C4-2B (cell line): Measurements from ENCODE around the gene AKAP12.

Experiments
- H3K27ac ChIP-seq: fragments of 450-650 bp; 2 replicates; pipeline ENCODE4 v1.5.1; 2017
- ZFX ChIP-seq: fragments of 450-650 bp; IDR thresholded peaks from 2 replicates; pipeline ENCODE4 v1.6.1; 2017
- TF ChIP-seq, protein P1 (sequence below): fragments of 450-650 bp; conservative IDR thresholded peaks from 2 replicates; pipeline ENCODE4 v1.5.1; 2017; ENCODE audit warnings: mild to moderate bottlenecking

Gene AKAP12, protein sequence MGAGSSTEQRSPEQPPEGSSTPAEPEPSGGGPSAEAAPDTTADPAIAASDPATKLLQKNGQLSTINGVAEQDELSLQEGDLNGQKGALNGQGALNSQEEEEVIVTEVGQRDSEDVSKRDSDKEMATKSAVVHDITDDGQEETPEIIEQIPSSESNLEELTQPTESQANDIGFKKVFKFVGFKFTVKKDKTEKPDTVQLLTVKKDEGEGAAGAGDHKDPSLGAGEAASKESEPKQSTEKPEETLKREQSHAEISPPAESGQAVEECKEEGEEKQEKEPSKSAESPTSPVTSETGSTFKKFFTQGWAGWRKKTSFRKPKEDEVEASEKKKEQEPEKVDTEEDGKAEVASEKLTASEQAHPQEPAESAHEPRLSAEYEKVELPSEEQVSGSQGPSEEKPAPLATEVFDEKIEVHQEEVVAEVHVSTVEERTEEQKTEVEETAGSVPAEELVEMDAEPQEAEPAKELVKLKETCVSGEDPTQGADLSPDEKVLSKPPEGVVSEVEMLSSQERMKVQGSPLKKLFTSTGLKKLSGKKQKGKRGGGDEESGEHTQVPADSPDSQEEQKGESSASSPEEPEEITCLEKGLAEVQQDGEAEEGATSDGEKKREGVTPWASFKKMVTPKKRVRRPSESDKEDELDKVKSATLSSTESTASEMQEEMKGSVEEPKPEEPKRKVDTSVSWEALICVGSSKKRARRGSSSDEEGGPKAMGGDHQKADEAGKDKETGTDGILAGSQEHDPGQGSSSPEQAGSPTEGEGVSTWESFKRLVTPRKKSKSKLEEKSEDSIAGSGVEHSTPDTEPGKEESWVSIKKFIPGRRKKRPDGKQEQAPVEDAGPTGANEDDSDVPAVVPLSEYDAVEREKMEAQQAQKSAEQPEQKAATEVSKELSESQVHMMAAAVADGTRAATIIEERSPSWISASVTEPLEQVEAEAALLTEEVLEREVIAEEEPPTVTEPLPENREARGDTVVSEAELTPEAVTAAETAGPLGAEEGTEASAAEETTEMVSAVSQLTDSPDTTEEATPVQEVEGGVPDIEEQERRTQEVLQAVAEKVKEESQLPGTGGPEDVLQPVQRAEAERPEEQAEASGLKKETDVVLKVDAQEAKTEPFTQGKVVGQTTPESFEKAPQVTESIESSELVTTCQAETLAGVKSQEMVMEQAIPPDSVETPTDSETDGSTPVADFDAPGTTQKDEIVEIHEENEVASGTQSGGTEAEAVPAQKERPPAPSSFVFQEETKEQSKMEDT (N-terminal part only)

DNA sequence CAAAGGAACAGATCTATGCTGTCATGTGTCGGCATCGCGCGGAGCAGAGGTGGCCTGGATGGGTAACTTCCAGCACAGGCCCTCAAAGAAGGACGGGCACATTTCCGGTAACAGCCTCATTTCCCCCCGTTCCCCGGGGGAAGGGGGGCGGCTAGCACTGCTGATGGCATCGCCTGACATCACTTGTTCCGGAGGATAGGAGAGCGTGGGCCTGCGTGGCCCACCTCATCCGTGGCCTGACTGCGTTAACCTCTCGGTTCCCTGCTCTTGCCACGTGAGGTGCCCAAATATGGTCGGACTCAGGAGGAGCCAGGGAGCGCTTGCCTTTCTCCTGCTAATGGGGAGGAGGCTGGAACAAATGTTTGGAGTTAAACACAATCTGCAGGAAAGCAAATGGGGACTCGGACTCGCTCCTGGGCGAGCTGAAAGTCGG lies at the start of gene AKAP12:
TSS of gene AKAP12 (plus strand) at position 365 of the 433 bp plus-strand sequence. CDS start 596 bp downstream, outside the sequence.
- H3K27ac ChIP-seq: no peak within 1 kb of the TSS
- TF ChIP-seq ZFX: no peak
- TF ChIP-seq, protein P1, sequence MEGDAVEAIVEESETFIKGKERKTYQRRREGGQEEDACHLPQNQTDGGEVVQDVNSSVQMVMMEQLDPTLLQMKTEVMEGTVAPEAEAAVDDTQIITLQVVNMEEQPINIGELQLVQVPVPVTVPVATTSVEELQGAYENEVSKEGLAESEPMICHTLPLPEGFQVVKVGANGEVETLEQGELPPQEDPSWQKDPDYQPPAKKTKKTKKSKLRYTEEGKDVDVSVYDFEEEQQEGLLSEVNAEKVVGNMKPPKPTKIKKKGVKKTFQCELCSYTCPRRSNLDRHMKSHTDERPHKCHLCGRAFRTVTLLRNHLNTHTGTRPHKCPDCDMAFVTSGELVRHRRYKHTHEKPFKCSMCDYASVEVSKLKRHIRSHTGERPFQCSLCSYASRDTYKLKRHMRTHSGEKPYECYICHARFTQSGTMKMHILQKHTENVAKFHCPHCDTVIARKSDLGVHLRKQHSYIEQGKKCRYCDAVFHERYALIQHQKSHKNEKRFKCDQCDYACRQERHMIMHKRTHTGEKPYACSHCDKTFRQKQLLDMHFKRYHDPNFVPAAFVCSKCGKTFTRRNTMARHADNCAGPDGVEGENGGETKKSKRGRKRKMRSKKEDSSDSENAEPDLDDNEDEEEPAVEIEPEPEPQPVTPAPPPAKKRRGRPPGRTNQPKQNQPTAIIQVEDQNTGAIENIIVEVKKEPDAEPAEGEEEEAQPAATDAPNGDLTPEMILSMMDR: no peak

DNA sequence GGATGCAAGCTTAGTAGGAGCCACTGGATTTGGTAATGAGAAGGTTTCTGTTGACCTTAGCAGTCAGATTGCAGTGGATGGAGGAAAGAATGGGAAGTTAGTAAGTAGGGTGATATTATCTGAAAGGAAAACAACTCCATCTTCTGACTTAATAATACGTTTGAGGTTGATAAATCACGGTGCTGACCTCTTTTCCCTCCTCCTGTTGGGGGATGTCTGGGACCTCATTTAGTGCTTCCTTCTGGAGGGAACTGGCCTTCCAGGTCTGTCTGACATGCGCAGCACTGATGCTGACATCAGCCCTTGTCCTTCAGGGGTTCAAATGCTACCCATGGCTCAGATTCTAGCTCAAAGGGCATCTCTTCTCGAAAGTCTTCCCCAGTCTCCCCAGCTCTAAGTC lies 48.2 kb upstream of the AKAP12 start:
- no peak overlapping the region for H3K27ac ChIP-seq
- TF ChIP-seq, protein P1: no peak
- TF ChIP-seq ZFX: no peak

DNA sequence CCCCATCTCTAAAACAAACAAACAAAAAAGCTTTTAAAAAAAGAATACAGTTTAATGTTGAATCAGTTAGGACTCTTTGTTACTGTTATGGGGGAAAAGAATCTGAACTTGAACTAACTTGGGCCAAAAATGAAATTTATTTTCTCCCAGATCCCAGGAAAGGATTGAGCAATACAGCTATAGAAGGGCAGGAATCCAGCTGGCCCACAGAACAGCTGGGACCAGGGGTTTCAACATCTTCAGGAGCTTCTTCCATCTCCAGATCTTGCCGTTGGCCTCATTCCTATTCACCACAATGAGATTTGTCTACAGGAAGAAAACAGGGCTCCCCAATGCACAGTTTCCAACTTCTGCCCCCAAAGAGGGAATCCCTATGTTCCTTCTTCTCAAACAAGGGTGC lies 43.2 kb upstream of the AKAP12 start:
- H3K27ac ChIP-seq: no peak overlapping the region
- no peak for TF ChIP-seq ZFX
- TF ChIP-seq, protein P1: no peak

DNA sequence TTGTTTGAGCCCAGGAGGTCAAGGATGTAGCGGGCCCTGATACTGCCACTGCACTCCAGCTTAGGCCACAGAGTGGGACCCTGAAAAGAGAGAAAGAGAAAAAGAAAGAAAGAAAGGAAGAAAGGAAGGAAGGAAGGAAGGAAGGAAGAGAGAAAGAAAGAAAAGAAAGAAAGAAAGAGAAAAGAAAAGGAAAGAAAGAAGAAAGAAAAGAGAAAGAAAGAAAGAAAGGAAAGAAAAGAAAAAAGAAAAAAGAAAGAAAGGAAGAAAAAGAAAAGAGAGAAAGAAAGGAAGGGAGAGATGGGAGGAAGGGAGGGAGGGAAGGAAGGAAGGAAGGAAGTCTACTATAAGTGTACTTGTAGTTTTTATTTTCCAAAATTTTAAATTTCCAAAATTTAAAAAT lies 42.2 kb upstream of the AKAP12 start:
- no peak overlapping the region for H3K27ac ChIP-seq
- TF ChIP-seq ZFX: no peak
- TF ChIP-seq, protein P1: no peak

DNA sequence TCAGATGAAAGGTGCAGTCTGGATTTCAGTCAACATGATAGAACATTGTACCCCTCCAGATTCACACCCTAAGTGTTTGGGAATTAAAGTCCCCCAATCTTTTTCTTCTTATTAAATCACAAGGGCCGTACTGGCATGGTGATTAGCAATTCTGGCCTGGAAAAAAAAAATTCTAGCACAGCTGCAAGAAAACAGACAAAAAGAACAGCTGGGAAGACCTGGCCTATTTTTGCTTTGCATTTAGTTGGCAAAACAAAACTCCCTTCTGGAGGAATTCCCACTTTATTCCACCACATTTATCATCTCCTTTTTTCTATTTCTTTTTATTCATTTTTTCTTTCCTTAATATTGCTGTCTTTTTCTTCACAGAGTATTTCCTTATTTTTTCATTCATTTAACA lies 39.8 kb upstream of the AKAP12 start:
- TF ChIP-seq, protein P1: no peak
- no peak for TF ChIP-seq ZFX
- H3K27ac ChIP-seq: no peak overlapping the region

DNA sequence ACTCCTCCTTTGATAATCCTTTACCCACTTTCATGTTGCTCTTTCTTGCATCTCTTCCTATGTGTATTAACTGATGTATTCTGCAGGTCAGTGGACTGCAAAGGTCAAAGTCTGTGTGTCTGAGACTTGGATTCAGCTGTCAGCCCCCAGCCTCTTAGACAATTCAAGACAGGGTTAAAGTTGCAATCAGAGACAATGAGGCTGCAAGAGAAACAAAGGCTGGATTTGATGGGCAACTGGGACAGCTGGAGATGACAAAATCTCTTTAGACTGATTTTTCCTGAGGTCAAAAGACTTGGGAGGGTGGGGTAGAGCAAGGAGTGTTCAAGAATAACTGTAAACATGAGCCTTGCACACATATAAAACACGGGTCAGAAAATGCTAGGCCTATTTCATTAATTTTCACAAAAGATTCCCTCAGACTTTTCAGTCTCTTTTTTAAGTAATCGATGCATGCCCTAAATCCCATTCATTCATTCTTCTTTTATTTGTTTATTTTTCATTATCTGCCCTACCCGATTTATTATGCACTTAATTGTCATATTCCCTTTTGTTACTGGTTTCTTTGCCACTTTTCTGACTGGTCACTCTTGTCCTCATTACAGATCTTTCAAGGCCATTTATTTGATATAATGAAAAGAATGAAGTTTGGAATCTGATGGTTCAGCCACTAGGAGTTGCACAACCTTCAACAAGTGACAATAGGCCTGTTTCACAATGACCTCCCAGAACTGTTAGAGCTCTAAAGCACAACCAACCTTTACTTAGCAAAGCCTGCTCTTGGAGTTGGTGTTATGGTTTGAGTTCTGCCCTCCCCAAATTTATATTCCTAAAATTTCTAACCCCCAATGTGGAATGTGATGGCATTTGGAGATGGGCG lies 33.8 kb upstream of the AKAP12 start:
- H3K27ac ChIP-seq: no peak overlapping the region
- TF ChIP-seq ZFX: no peak
- TF ChIP-seq, protein P1: no peak
